HG02798 (cell line): ENCODE results near the gene CD2.

Source experiments
- ATAC-seq: cut with Tn5 transposase; IDR thresholded peaks from one replicate; pipeline ENCODE4 v1.9.1; 2021; ENCODE audit warnings: mild to moderate bottlenecking; ENCODE audit not compliant: unreplicated experiment, poor library complexity

The CD2 gene

GRCh38 chr1:116771997-116772647, 17.9 kb downstream of the CD2 start:
- no peak for ATAC-seq

- ATAC-seq = no peak
Observed at GRCh38 chr1:116772648-116773045, 18.4 kb downstream of the CD2 start.

- no peak for ATAC-seq
Observed at GRCh38 chr1:116775116-116775752, 21.0 kb downstream of the CD2 start.

DNA sequence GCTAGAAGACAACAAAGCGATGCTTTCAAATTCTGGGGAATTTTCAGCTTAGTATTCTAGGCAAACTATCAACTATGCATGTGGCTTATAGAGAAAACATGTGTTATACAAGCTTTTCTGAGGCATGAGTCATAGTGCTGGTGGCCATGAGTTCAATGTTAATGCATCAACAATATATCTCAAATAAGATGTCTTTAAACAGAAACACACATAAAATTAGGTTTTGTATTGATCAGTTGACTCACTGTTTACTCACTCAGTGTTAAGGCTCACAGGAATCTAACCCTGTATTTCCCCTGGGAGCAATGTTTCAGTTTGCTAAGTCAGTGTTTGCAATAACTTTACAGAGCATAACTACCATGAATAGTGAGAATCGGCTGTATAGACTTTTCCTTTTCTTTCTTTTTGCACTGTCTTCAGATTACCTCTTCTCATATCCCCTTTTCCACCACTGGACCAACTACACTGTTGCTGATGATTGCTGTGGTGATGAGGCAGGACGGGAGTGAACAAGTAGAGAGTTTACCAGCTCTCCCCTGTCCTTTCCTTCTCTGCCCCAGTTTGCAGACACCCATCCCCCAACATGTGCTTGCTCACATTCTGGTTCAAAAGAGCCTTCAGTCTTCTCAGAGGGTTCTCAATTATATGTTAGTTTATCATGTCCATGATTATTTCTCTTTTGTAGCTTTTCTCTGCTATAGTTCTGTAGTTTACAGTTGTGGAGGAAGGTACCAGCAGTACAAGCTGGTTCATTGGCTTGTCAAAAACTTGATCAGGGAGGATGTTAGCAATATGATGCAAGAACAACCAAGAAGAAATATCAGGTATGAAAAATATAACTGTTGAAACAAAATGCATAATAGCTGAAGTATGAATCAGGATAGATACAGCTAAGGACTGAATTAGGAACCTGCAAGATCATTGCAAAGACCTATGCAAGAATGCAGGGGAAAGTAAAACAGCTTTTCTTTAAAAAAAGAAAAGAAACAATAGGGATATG, 23.9 kb downstream of the CD2 start:
- no peak for ATAC-seq

- ATAC-seq = no peak
Observed at GRCh38 chr1:116781034-116781433, 26.8 kb downstream of the CD2 start.

- no peak for ATAC-seq
Observed at GRCh38 chr1:116785006-116785405, 30.8 kb downstream of the CD2 start.

- no peak for ATAC-seq
Observed at GRCh38 chr1:116786049-116786448, 31.8 kb downstream of the CD2 start.

DNA sequence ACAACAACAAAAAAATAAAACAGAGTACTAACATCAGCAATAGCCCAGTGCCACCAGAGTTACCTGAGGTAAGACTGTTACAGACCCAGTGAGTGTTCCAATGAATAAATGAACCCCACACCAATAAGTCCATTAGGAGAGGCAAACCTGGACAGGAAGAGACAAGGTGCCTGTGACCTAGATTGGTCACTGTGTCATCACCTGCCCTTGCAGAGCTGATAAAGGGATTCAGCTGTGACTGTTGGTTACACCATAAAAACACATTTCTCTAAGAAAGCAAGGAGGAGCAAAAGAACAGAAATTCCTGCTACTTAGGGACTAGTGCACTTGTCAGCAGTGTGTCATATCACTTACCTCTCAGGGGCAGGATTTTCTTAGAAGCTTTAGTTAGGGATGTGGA, 37.5 kb downstream of the CD2 start:
- no peak for ATAC-seq

DNA sequence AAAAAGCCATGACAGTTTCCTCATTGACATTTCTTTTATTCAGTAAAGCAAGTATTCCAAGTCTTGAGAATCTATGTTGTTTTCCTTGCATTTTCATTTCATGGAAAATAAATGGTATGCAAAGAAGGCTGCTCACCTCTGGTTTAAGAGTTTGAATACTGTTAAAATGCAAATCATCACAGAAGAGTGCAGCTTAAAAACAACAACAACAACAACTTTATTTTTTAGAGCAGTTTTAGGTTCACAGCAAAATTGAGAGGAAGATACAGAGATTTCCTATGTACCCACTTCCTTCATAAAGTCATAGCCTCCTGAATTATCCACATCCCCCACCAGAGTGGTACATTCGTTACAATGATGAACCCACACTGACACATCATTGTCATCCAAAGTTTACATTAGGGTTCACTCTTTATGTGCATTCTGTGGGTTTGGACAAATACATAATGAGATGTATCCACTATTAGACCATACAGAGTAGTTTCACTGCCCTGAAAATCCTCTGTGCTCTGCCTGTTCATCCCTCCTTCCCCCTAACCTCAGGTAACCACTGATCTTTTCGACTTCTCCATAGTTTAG, 39.2 kb downstream of the CD2 start:
- ATAC-seq = no peak

DNA sequence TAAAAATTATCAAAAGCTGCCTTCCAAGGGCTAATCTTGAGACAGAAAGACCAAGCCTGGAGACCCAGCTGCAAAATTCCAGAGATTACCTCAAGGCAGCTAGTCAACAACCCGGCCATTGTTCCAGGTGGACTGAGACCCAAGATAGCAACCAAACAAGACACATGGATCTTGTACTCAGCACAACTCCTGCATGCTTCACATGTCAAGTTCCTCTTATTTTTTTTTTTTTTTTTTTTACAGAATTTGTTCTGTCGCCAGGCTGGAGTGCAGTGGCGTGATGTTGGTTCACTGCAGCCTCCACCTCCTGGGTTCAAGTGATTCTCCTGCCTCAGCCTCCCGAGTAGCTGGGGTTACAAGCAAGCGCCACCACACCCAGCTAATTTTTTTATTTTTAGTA, 40.1 kb downstream of the CD2 start:
- no peak for ATAC-seq

GRCh38 chr1:116794804-116795481, 40.7 kb downstream of the CD2 start:
- ATAC-seq = peak; percentile 89

DNA sequence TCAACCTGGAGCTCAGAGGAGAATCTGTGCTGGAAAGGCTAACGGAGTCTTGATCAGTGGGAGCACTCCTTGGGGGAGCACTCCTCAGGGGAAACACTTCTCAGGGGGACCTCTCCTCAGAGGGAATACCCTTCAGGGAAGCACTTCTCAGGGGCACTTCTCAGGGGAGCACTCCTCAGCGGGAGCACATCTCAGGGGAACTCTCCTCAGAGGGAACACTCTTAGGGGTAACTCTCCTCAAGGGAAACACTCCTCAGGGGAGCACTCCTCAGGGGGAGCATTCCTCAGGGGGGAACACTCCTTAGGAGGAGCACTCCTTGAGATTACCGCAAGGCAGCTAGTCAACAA, 41.2 kb downstream of the CD2 start:
- no peak for ATAC-seq

DNA sequence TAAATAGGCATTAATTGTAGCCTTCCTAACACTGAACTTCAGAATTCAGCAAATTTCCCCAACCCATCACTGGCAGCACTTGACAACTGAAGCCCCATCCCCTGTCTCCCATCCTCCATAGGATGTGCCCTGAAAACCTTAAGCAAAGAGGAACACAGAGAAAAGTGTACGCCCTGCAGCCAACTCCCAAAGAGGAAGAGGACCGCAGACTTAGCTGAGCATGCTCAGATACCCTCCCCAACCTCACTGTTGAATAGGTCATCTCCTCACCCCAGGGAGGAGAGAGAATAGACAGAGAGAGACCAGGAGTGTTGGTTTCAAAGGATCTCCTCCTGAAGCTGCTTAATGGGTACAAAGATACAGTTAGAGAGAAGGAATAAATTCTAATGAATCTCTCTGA, 50.5 kb downstream of the CD2 start:
- no peak for ATAC-seq

- no peak for ATAC-seq
Observed at GRCh38 chr1:116805398-116805797, 51.2 kb downstream of the CD2 start.

- peak; percentile 87 for ATAC-seq
Observed at GRCh38 chr1:116806245-116806644, 52.0 kb downstream of the CD2 start.

DNA sequence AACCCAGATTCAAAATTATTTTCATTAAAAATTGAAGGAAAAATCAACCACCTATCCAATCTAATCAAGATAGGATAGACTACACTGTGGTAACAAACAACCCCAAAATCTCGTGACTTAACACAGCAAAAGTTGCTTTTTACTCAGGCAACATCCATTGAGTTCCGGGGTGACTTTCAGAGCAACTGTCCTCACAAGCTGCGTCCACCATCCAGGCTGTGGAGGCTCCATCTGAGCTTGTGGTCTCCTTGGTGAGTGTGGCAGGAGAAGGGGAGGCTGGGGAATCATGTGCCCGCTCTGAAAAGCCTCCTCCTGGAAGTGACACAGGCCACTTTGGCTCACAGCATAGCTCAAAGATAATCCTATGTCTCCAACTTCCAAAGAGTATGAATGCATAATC, 52.4 kb downstream of the CD2 start:
- ATAC-seq = no peak

DNA sequence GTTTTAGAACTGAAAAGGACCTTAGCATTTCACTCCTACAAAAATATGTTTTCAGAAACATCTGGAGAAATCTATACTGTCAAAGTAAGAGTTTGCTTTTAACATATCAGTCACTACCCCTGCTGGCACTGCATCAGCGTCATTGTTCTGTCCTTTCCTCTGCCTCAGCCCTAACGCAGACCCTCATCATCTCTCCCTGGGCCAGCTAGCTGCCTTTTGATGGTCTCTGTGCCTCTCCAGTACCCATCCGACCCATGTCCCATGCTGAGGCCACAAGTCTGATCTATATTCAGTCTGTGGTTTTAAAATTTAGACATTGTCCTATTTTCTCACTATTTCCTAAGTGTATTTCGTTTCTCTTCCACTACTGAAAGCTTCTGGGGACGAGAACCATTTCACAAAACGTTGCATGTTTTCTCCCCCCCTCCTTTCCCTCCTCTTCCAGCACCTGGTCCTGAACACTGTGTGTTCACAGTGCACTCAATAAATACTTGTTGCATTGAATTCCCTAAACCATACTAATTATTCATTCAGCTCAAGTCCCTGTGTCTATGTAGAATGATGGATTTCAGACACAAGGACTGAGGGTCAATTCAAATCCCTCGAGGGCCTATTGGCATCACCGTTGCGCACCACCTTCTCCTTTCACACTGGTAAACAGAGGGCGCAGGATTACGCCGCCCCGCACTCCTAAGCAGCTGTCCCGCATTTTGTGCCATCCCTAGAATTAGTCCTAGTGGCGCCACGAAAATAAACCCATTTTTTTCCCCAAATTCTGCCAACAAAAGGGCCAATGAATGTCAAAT, 53.4 kb downstream of the CD2 start:
- no peak for ATAC-seq

DNA sequence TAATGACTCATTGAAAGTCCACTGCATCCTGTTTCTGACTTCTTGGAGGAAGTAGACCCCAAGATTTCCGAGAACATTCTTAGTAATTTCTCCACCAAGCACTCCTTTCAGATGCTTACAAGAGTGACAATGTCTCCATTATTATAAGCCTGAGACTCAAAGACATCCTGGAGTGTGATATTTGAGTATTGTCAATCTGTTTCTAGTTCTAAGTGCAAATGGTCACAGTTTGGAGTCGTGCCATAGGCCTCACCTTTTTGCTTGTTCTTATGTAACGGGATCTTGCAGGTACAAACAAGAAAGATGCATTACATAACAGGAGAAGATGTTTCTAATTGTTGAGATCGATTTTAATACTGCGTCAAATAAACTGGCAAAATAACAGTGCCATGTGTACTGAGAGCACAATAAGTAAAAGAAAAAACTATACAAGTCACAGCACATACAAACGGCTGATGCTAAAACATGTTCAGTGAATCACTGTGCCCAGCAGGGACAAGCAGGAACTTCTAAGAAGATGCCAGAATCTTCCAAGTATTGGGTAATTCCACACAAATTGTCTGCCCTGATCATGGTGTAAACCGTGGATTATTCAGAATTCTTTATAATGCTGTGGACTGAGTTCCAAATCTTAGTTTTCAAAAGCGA, 54.1 kb downstream of the CD2 start:
- no peak for ATAC-seq

DNA sequence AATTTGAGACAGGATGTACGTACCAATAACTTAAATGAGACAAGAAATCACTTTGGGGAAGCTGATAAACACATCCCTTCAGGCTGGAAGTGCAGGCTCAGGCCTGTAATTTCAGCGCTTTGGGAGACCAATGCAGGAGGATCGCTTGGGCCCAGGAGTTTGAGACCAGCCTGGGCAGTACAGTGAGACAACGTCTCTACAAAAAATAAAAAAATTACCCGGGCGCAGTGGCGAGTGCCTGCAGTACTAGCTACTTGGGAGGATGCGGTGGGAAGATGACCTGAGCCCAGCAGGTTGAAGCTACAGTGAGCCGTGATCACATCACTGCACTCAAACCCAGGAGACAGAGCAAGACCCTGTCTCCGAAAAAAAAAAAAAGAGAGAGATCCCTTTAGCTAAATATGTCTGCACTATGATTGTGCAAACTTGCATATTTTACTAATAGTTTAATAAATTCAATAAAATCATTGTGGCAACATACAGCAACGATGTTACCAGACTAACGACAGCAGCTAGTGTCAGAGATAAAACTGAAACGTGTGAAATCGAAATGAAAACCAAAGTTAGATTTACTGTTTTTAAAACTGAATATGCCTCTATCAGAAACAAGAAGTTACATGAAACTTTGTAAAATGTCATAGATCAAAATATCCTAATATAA, 54.7 kb downstream of the CD2 start:
- ATAC-seq = no peak
